ENCODE results near the gene REXO2.

Gene REXO2

GRCh38 chr11:114439229-114440120, at the start of gene REXO2:
Gene REXO2, plus strand, starts transcription at chr11:114439467. Its CDS starts 62 bp downstream, at chr11:114439529.
- peak; percentile 67 for DNase-seq (ENCODE audit: low read depth)

DNA sequence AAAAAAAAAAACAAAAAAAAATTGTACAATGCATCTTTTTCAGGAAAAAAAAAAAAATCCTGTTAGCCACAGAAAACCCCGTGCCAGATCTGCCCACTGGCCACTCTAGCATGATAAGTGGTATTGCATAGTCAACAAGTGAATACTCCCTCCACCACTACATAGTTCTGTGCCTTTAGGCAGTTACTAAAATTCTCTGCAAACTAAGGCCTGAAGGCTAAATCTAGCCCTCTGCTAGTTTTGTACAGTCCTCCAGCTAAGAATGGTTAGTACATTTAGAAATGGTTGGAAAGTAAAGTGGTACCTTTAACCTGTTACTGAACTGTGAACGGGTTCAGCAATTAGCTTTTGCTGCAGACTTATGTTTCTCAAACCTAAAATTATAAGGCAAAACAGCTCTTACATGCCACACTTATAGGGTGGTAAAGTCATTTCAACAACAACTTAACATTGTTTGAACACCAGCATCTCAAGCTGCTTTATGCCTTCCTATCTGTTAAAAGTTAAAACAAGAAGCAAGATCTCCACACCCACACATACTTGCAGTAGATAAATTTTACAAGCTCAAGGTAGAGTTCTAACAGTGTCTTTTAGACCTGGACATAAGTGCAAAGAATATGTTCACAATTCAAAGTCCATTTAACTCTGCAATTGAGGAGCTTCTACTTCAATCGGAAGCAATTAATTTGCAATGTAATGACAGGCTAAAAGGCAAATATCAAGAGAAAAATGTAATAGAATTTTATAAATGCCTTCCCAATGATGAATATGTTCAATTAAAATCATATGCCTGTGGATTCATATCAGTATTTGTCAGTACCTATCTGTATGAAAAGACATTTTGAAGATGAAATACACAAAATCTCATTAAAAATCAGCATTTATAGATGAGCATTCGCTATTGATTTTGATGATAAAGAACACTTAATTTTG, 46.3 kb upstream of the REXO2 start:
- DNase-seq (ENCODE audit: low read depth): no peak

GRCh38 chr11:114395736-114396135, 43.5 kb upstream of the REXO2 start:
- no peak for DNase-seq (ENCODE audit: low read depth)

- DNase-seq (ENCODE audit: low read depth): no peak
Observed at GRCh38 chr11:114396916-114397315, 42.4 kb upstream of the REXO2 start.

DNA sequence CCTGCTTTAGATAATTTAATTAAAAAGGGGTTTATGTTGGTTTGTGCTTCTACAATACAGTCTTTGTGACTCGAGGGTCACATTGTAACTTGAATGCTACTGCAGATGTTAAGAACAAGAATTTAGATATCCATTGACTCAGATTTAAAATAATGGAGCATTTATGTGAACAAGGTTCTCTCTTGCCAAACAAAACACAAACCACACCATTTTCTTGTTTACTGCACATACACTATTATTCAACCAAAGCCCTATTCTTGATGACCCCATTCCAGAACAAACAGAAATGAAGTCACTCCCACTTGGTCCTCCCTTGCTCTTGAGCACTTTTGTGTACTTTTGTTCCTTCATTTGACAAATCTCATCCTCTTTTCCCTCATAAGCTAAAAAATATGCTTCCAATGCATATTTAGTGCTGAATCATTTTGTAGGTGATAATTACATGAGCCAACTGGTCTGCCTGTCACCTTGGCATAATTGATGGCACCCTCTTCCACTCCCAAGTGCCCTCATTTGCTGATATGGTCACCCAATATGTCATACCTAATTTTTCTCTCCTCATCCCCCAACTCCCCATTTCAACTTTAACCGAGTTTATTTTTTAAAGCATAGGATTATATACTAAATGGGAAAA, 41.8 kb upstream of the REXO2 start:
- DNase-seq (ENCODE audit: low read depth): no peak

GRCh38 chr11:114398303-114398920, 40.9 kb upstream of the REXO2 start:
- no peak for DNase-seq (ENCODE audit: low read depth)

- no peak for DNase-seq (ENCODE audit: low read depth)
Observed at GRCh38 chr11:114399490-114400215, 39.6 kb upstream of the REXO2 start.

DNA sequence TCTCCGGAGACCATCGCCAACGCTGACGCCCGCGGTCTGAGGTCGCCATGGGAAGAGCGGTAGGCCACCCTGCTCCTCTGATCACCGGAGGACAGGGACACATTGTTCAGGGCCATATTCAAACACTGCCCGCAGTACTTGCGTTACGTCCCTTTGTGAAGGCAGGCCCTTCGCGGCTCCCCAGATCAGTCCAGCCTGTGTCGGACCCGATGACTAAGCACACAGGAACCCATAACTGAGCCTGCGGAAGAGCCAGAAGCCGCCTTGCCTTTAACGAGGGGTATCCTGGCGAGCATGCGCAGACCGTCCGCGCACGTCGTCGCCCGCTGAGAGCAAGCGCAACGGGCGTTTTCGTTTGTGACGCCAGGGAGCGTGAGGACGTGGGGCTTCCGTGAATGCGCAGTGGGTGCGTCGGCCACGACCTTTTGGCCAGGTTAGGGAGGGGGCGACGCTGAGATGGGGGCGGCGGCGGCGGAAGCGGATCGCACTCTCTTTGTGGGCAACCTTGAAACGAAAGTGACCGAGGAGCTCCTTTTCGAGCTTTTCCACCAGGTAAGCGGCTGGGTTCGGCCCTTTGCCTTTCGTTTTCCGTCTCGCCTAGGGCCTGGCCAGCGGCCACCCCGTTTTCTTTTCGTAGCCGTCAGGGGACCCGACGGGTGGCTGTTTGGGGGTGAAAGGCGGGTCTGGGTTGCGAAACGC, 38.9 kb upstream of the REXO2 start, which contains the start of the genes C11orf71 and RBM7:
C11orf71 (minus strand) TSS at position 296 of the 699 bp plus-strand sequence; CDS start at position 116, 180 bp downstream.
RBM7 (plus strand) TSS at position 451 of the 699 bp plus-strand sequence; CDS start at position 457, 6 bp downstream.
- DNase-seq (ENCODE audit: low read depth): peak; percentile 97

DNA sequence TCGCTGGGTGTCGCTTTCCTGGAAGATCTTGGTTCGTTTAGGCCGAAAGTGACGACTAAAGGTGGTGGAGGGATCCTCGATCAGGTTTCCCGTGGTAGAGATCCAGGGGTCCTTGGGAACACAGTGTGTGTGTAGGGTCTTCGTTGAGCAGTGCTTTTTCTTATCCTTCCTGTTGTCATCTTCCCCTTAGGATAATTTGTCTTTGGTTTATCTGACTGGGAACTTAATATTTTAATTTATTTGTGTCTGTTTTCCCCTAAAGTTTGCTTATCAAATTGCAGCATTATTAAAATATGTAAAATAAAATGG, 38.4 kb upstream of the REXO2 start:
- DNase-seq (ENCODE audit: low read depth): no peak

DNA sequence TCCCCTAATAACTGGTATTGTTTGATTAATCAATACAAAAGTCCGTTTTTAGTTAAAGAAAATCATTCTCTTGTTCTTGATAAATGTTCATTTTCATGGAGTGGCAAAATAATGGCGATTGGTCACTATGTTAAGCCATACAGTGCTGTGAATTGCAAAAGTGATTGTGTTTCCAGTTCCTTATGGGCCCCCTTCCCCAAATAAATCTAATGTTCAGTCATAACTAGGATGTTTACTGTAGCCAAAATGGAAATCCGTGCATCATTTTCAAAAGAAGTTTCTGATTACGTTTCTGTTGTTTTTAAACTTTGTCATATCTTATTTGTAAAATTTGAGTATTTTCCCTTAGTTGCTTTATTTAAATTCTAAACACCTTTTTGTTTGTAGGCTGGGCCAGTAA, 38.0 kb upstream of the REXO2 start:
- no peak for DNase-seq (ENCODE audit: low read depth)

GRCh38 chr11:114412946-114413345, 26.3 kb upstream of the REXO2 start:
- DNase-seq (ENCODE audit: low read depth): no peak

GRCh38 chr11:114413958-114414357, 25.3 kb upstream of the REXO2 start:
- no peak for DNase-seq (ENCODE audit: low read depth)

DNA sequence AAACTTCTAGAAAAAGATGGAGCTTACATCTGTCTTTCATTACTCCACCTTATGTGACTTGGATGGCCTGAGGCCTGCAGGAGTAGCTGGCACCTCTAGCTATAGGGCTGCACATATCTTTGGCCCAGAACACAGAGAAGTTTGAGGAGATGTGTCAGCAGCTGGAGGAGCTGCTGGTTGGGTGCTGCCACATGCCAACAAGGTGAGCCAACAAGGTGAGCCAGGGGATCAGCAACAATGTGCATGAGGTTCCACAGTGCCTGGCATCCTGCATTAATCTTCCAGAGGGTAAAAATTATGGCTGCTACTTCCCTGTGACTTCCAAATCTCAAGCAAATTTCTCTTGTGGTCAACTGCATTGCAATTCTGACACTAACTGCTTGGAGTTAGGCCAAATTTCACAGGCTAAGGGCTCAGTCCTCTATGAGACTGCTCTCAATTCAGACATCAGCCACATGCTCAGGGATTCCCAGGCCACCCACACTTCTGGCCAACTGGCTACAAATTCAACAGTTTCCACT, 22.8 kb upstream of the REXO2 start:
- peak; percentile 31 for DNase-seq (ENCODE audit: low read depth)

DNA sequence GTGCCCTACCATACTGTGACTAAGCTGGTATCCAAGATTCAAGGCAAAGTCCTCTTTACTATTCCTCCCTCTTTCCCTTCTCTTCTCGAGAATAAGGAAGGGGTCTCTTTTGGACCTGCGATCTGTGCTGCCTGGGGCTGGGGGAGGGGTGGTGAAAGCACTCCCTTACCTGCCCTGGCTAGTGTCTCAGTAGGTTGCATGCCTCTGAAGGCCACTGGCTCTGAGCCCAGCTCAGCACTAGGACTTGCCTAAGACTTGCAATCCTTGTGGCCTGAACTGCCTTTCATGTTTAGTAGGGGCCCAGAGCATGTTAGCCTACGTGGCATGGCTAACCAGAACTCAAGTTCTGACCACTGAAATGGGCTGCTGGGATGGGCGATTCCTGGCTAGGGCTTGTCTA, 13.0 kb upstream of the REXO2 start:
- DNase-seq (ENCODE audit: low read depth): no peak

- DNase-seq (ENCODE audit: low read depth): no peak
Observed at GRCh38 chr11:114430290-114430689, 9.0 kb upstream of the REXO2 start.

DNA sequence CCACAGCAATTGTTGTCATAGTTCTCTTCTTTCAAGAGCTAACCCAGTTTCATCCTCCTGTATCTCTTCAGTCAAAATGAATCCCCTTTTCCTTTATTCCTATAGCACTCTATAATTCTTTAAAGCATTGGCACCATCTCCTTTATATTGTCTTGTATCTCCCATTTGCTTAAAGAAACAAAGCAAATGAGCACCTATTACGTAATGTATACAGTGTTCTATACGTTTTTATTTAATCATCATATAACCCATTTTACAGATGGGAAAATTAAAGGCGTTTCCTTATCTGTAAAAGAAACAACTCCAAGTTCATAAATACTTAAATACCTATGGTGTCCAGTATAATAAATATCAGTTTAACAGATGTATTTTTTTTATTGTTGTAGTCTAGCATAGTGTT, 6.4 kb upstream of the REXO2 start:
- no peak for DNase-seq (ENCODE audit: low read depth)

DNA sequence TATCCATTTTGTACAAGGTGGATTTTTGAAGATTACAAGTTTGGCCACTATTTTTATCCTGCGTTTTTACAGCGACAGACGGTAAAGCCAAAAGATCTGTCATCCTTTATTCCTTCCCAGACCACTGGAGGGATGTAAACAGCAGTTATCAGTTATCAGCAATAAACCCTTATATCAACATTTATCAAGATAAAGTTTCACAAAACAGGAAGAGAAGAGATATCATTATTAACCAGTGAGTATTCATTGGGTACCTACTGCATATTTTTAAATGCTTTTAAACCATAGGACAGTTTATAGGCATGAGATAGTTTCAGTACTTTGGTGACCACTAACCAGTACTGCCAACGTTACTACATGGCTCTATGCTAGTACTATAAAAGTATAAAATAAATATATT, 5.9 kb upstream of the REXO2 start:
- no peak for DNase-seq (ENCODE audit: low read depth)

GRCh38 chr11:114438303-114438702, 964 bp upstream of the REXO2 start:
- no peak for DNase-seq (ENCODE audit: low read depth)

DNA sequence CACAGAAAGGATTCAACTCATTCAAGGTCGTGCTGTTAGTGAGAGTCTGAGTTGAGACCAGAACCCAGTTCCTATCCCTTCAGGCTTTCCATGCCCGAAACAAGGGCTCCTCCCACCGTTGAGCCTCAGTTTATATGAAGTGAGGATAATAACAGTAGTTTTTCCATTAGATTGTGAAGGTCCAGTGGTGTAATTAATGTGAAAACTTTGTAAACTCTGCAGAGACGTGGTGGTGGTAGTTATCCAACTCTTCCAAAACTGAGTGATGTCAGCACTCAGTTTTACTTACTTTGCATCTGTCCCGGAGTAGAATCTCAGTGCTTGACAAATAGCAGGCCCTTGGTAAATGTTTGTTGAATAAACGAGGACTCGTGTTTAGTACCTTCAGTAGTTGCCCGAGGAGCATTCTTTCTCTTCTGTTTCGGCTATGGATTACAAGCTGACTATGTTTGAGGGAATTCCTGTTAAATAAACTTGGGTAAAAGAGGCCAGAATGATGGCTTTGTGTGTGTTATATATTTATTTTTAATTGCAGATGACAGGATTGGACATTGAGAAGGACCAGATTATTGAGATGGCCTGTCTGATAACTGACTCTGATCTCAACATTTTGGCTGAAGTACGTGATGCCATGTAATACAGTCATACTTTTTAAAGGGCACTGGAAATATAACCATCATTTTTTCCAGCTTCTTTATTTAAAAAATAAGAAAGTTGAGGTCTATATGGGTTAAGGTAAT, 1.0 kb downstream of the REXO2 start:
- no peak for DNase-seq (ENCODE audit: low read depth)

All from GM04503 (cell line).